ENCODE data around the gene RAD51B. TPM values are rescaled to one million over a fixed set of nuclear protein-coding genes. Genes with fewer than 3 reads are reported as not detected.

The RAD51B gene
- total RNA-seq, 2 donors from 2014 or later, result 42.6 to 50.0 TPM

DNA sequence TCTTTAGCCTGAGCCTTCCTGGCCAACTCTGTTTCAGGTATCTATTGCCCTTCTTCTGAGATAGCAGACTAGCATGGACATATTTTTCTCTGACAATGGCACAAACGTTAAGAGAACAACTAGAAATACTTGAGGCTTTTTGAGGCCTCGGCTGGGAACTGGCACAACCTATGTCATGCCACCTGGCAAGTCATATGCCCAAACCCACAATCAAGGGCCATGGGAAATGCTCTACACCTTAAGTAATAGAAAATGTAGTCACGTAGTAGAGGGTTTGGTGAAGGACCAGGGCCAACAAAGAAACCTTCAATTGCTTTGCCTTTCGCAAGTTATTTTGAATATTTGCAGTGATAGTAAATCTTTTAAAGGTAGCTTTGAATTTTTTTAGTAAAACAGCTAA lies 647.8 kb downstream of the RAD51B start:
- no peaks in the 10 kb centered on the region for H3K27me3 Mint-ChIP-seq (ENCODE audit: low read depth)
- ATAC-seq (replicated peaks in 1 of 2) (no peak), DNase-seq (no peak)
- H3K4me1 Mint-ChIP-seq (ENCODE audit: low read depth), result peaks cover 49% of the 10 kb centered on the region
- H3K27ac Mint-ChIP-seq, result no peak overlapping the region
- H3K36me3 Mint-ChIP-seq (ENCODE audit: insufficient read depth in 2 of 2), result no peaks in the 10 kb centered on the region
- H3K4me3 Mint-ChIP-seq, result no peak overlapping the region
- H3K9me3 Mint-ChIP-seq, result no peaks in the 10 kb centered on the region

- H3K27me3 Mint-ChIP-seq (ENCODE audit: low read depth), result no peaks in the 10 kb centered on the region
- H3K4me3 Mint-ChIP-seq, result peak overlapping the region in 1 of 2 donors; percentile 23
- peak; percentile 99 for ATAC-seq (replicated peaks in 1 of 2)
- H3K36me3 Mint-ChIP-seq (ENCODE audit: insufficient read depth in 2 of 2), result no peaks in the 10 kb centered on the region
- peaks cover 49% of the 10 kb centered on the region for H3K4me1 Mint-ChIP-seq (ENCODE audit: low read depth)
- peak; percentile 53 to 58 for DNase-seq
- H3K27ac Mint-ChIP-seq, result peak overlapping the region; percentile 18
- no peaks in the 10 kb centered on the region for H3K9me3 Mint-ChIP-seq
Observed at GRCh38 chr14:68468437-68469207, 649.0 kb downstream of the RAD51B start.

DNA sequence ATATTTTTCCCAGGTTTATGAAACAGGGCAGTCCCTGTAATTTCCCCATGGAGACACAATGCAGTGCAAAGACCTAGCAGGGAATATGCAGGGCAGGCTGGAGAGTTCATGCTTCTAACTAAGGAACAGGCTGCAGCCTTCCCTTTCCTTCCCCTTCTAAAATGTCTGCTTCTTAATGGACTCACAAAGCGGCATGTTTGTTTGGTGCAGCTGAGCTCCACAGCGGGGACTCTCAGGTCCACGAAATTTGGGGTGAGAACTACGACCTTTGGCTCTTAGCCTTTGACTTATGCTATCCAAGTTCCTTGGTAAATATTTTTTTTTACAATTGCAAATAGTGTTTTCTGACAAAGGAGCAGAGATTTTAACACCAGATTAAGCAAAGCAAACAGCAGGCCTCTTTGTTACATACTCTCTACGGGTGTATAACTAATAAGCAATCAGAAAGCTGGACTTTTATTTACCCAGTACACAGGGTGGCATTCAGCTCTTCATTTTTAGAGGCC lies 649.7 kb downstream of the RAD51B start:
- Mint-ChIP-seq H3K27me3 (ENCODE audit: low read depth) (no peaks in the 10 kb centered on the region), H3K36me3 (ENCODE audit: insufficient read depth in 2 of 2) (no peaks in the 10 kb centered on the region), H3K4me3 (peak overlapping the region; percentile 15 to 16), H3K9me3 (no peaks in the 10 kb centered on the region), H3K4me1 (ENCODE audit: low read depth) (peaks cover 44% of the 10 kb centered on the region), H3K27ac (peak overlapping the region; percentile 18)
- DNase-seq, result no peak
- ATAC-seq (replicated peaks in 1 of 2), result no peak

DNA sequence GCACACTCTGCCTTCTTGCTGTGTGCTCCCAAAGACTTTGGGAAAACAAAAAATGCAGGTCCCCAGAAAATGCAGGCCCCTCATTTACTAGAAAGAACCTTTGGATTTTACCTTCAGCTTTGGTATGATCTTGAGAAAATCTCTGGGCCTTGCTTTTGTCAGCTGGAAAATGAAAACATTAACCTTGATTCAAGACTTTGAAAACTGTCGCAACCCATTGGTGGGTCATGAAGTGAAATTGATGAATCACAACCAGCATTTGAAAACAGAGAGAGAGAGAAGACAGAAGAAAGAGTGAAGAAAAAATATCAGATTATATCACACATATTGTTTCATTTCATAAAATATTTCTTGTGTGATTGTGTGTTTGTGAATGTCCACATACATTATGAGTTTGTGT lies 650.8 kb downstream of the RAD51B start:
- H3K27me3 Mint-ChIP-seq (ENCODE audit: low read depth), result no peaks in the 10 kb centered on the region
- H3K36me3 Mint-ChIP-seq (ENCODE audit: insufficient read depth in 2 of 2), result no peaks in the 10 kb centered on the region
- H3K4me1 Mint-ChIP-seq (ENCODE audit: low read depth), result peaks cover 40% of the 10 kb centered on the region
- ATAC-seq (replicated peaks in 1 of 2) (no peak), DNase-seq (no peak)
- H3K27ac Mint-ChIP-seq, result peak overlapping the region; percentile 7
- no peaks in the 10 kb centered on the region for H3K9me3 Mint-ChIP-seq
- peak overlapping the region; percentile 3 to 26 for H3K4me3 Mint-ChIP-seq

DNA sequence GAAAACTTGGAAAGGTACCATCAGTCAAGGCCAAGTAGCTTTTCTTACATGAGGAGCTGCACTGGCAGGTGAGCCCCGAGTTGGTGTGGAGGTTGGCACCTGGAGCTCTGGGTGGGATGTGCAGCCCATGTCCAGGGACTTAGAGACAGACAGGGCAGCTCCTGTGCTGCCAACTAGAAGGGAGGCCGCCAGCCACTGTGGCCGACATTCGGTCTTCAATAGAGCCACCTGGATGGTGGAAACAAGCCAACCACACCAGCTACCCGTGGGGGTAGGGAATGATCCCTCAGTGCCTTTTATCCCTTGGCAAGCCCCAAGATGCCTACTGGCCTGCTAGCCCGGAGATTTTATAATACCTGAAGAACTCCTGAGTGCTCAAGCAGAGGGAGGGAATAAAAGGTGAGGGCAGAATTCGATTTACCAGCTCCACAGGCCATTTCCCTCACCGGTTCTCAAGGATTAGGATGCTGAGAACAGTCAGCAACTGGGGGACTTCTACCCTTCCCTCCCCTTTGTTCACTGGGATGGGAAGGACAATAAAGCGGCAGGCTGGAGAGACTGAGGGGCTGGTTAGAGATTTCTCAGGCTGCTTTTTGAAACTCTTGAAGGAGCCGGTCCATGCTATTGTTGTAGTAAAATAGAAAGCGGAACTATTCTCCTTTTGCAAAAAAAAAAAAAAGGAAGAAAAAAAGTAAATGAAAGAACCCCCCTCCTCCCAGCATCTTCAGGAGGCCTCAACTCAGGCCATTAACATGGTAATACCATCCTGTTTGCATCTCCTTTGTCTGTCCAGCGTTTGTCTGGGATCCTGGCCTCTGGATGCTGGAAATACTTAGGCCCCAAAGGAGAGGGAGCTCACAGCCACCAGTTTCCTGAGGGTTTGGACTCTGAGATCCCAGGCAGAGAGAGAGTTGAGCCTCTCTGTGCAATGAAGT lies 651.7 kb downstream of the RAD51B start:
- H3K4me1 Mint-ChIP-seq (ENCODE audit: low read depth), result peaks cover 44% of the 10 kb centered on the region
- no peak for ATAC-seq (replicated peaks in 1 of 2)
- no peaks in the 10 kb centered on the region for H3K27me3 Mint-ChIP-seq (ENCODE audit: low read depth)
- DNase-seq, result no peak
- H3K4me3 Mint-ChIP-seq, result no peak overlapping the region
- H3K36me3 Mint-ChIP-seq (ENCODE audit: insufficient read depth in 2 of 2), result no peaks in the 10 kb centered on the region
- H3K9me3 Mint-ChIP-seq, result no peaks in the 10 kb centered on the region
- H3K27ac Mint-ChIP-seq, result no peak overlapping the region

DNA sequence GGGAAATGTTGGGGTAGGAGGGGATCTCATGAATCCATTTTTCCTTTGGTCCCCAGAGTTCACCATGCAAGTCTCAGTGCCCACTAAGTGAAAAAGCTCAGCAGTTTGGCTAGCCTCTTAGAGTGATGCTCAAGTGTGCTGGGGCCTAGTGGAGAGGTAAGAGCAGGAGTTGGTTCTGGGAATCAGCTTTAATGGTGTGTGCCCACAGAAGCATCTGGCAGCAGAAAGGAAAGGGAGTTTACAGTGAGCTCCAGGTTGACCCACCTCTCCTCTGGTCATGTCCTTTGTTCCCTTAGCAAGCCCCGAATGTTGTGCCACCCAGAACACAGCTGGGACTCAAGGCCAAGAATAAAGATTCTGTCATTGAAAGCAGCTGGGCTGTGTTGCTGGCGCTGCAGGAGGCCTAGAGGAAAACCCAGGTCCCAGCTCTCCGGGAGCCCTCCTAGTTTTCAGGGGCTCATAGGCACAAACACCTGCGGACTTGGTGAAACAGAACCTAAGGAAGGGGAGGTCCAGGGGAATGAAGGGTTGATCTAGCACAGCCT lies 652.5 kb downstream of the RAD51B start:
- DNase-seq, result no peak
- no peak for ATAC-seq (replicated peaks in 1 of 2)
- Mint-ChIP-seq H3K9me3 (no peaks in the 10 kb centered on the region), H3K36me3 (ENCODE audit: insufficient read depth in 2 of 2) (no peaks in the 10 kb centered on the region), H3K27me3 (ENCODE audit: low read depth) (no peaks in the 10 kb centered on the region), H3K27ac (no peak overlapping the region), H3K4me1 (ENCODE audit: low read depth) (peaks cover 51% of the 10 kb centered on the region), H3K4me3 (no peak overlapping the region)

GRCh38 chr14:68473069-68473468 lies 653.5 kb downstream of the RAD51B start:
- no peak for DNase-seq
- Mint-ChIP-seq H3K4me1 (ENCODE audit: low read depth) (peaks cover 56% of the 10 kb centered on the region), H3K36me3 (ENCODE audit: insufficient read depth in 2 of 2) (no peaks in the 10 kb centered on the region), H3K9me3 (no peaks in the 10 kb centered on the region), H3K27me3 (ENCODE audit: low read depth) (no peaks in the 10 kb centered on the region), H3K27ac (no peak overlapping the region), H3K4me3 (no peak overlapping the region)
- no peak for ATAC-seq (replicated peaks in 1 of 2)

DNA sequence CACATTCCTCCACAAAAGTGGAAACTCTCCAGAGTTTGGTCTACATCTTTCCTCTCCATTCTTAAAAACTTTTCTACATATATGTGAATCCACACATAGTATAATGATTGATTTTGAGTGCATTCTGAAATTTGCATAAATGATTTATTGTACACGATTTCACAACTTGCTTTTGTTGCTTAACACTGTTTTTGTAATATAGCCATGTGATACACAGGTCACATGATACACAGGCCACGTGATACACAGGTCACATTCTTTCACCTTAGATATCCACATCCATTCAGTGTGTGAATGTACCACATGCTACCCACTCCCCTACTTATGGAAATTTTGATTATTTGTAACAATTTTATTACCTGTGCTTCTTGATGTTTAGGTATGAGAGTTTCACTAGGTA lies 654.2 kb downstream of the RAD51B start:
- no peaks in the 10 kb centered on the region for H3K9me3 Mint-ChIP-seq

DNA sequence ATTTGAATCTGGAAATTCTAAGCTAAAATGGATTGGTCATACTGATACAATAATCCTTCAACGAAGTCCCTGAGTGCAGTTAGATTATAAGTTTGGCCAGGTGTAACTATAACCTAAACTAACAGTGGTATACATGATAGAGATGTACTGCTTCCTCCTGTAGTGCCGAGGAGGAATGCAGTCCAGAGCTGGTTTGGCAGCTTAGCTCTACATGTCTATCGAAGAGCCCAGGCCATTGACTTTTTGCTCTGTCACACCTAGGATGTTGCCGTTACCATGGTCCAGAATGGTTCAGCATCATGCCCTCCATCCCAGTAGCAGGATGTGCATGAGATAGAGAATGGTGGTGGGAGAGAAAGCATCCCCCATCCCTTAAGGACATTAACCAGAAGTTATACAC lies 655.2 kb downstream of the RAD51B start:
- Mint-ChIP-seq H3K9me3 (no peaks in the 10 kb centered on the region), H3K27ac (no peak overlapping the region), H3K36me3 (ENCODE audit: insufficient read depth in 2 of 2) (no peaks in the 10 kb centered on the region), H3K4me3 (no peak overlapping the region), H3K27me3 (ENCODE audit: low read depth) (no peaks in the 10 kb centered on the region), H3K4me1 (ENCODE audit: low read depth) (peaks cover 40% of the 10 kb centered on the region)
- ATAC-seq (replicated peaks in 1 of 2) (no peak), DNase-seq (no peak)

More for the DNA sequence above, 654.2 kb downstream of the RAD51B start:
- DNase-seq (no peak), ATAC-seq (replicated peaks in 1 of 2) (no peak)
- Mint-ChIP-seq H3K4me1 (ENCODE audit: low read depth) (peaks cover 49% of the 10 kb centered on the region), H3K4me3 (no peak overlapping the region), H3K27ac (no peak overlapping the region), H3K36me3 (ENCODE audit: insufficient read depth in 2 of 2) (no peaks in the 10 kb centered on the region), H3K27me3 (ENCODE audit: low read depth) (no peaks in the 10 kb centered on the region)

DNA sequence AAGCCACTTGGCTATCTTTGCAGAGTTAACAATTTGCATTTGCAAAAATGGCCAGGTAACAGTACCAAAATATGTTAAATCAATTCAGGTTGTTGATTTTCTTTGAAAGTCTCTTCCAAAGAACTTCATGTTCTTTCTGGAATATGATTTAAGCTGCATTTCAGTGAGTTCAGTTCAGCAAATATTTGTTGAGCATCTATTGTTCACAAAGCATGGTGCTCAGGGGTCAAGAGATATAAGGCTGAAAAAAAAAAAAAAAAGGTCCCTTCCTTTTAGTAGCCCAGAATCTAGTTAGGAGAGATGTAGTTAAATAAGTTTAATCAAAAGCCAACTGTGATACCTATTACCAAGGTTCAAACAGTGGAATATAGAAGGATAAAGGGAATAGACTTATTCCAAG lies 656.2 kb downstream of the RAD51B start:
- no peak overlapping the region for H3K4me3 Mint-ChIP-seq
- H3K4me1 Mint-ChIP-seq (ENCODE audit: low read depth), result peaks cover 33% of the 10 kb centered on the region
- H3K27ac Mint-ChIP-seq, result no peak overlapping the region
- ATAC-seq (replicated peaks in 1 of 2) (no peak), DNase-seq (no peak)
- peaks cover 0 to under 1% of the 10 kb centered on the region in 2 donors for H3K36me3 Mint-ChIP-seq (ENCODE audit: insufficient read depth in 2 of 2)
- H3K9me3 Mint-ChIP-seq, result peaks cover 0 to under 1% of the 10 kb centered on the region in 2 donors
- no peaks in the 10 kb centered on the region for H3K27me3 Mint-ChIP-seq (ENCODE audit: low read depth)

DNA sequence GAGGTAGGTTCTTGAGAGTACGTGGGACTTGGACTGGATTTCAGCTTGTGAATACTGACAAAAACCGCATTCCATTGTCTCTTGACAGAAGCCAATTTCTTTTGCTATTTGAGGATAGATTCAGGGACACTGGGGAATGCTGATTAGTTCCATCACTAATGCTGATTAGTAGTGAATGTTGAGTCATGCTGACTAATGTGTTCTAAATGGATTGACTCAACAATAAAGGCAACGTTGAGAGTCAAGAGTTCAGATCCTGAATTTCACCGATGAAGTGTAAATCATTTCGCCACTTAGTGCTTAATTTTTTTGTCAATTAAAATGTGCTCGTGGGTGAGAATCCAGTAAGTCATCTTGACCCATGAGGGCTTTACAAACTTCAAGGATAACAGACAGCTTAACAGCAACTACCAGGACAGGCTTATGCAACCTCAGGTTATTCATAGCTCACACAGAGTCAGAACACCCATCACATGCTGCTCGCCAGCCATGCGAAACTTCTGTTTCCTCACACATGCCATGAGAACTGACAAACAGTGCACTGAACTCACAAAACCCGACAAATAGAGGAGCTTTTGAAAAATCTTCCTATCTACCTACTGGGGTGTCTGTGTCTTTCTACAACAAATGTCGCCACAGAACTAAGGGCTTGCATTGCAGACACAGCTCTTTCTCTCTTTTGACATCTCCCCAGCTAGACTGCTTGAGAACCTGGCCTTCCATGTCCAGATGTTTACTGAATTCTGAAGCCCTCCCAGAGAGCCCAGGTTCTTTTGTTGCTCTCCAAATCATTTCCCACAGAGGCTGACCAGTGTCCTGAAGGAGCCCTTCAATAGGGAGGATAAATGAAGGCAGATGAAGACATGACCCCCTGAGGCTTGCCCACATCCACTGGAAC lies 656.9 kb downstream of the RAD51B start:
- Mint-ChIP-seq H3K9me3 (peaks cover 0 to 1% of the 10 kb centered on the region in 2 donors), H3K4me1 (ENCODE audit: low read depth) (peaks cover 33% of the 10 kb centered on the region), H3K27me3 (ENCODE audit: low read depth) (no peaks in the 10 kb centered on the region), H3K4me3 (no peak overlapping the region), H3K27ac (no peak overlapping the region), H3K36me3 (ENCODE audit: insufficient read depth in 2 of 2) (peaks cover 1 to 4% of the 10 kb centered on the region in 2 donors)
- ATAC-seq (replicated peaks in 1 of 2), result peak; percentile 54 to 80
- DNase-seq, result peak in 1 of 2 donors; percentile 12

GRCh38 chr14:68477110-68477455 lies 657.5 kb downstream of the RAD51B start:
- peaks cover 37% of the 10 kb centered on the region for H3K4me1 Mint-ChIP-seq (ENCODE audit: low read depth)
- no peaks in the 10 kb centered on the region for H3K27me3 Mint-ChIP-seq (ENCODE audit: low read depth)
- peaks cover 1 to 4% of the 10 kb centered on the region in 2 donors for H3K36me3 Mint-ChIP-seq (ENCODE audit: insufficient read depth in 2 of 2)
- no peak overlapping the region for H3K27ac Mint-ChIP-seq
- ATAC-seq (replicated peaks in 1 of 2), result no peak
- peaks cover 0 to 1% of the 10 kb centered on the region in 2 donors for H3K9me3 Mint-ChIP-seq
- no peak overlapping the region for H3K4me3 Mint-ChIP-seq
- no peak for DNase-seq
